ENCODE measurements around the gene WSCD2. TPM values are rescaled to one million over a fixed set of nuclear protein-coding genes. Genes with fewer than 3 reads are reported as not detected.

Gene WSCD2
- polyA plus RNA-seq, 3 donors: not detected

DNA sequence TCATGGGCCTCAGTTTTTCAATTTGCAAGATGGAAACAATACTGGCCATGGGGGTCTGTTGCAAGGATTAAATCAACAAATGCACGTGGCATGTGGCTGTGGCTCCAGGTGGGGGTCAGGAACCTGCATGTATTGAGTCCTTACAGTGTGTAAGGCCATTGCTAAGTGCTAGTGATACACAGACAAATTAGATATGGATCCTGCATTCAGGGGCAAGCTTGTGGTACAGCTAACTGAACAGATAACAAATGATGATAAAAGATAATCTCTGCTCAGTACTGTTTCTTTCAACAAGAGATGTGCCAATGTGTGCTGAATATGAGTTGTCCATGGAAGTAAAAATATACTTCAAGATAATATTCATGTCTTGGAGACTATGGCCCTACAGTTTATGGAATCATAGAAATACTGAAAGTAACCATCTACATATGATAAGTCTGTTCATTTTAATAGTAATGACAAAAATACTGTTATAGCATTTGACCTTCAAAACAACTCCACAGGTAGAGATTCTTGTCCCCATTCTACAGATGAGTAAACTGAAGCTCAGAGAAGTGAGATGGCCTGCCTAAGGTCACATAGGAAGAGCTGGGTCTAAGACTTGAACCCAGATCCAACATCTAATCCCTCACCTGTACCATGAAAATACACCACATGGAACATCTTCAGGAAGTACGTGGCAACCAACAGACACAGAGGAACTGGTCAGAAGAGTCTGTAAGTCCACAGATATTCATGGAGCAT, 7.2 kb upstream of the WSCD2 start:
- no peak overlapping the region for H3K27ac Mint-ChIP-seq
- no peak overlapping the region for H3K9ac ChIP-seq (ENCODE audit: insufficient read depth, low read length, poor library complexity, severe bottlenecking)
- H3K27me3 Mint-ChIP-seq (ENCODE audit: low read depth in 3 of 3): peaks cover 9 to 28% (median 12%) of the 10 kb centered on the region in 3 donors

GRCh38 chr12:108122644-108123043, 6.4 kb upstream of the WSCD2 start:
- Histone ChIP-seq H4K20me1 (ENCODE audit: insufficient read depth, low read length) (no peaks in the 10 kb centered on the region), H3K27ac (ENCODE audit: low read depth in 1 of 2, low read length in 2 of 2) (no peak overlapping the region), H3K79me2 (ENCODE audit: insufficient read depth, low read length) (no peaks in the 10 kb centered on the region), H3K4me1 (ENCODE audit: control insufficient read depth in 1 of 2, insufficient read depth in 2 of 2, low read length in 2 of 2) (no peaks in the 10 kb centered on the region), H2AFZ (ENCODE audit: insufficient read depth, low read depth, low read length, poor library complexity, severe bottlenecking) (no peak overlapping the region), H3K27me3 (ENCODE audit: control insufficient read depth in 2 of 2, insufficient read depth in 2 of 2, low read length in 2 of 2) (peaks cover 9 to 16% of the 10 kb centered on the region in 2 donors), H3K9me3 (replicated peaks in 1 of 2; ENCODE audit: control insufficient read depth in 1 of 2, insufficient read depth in 1 of 2, low read length in 2 of 2) (no peaks in the 10 kb centered on the region), H3K9ac (ENCODE audit: insufficient read depth, low read length, poor library complexity, severe bottlenecking) (no peak overlapping the region), H3K4me2 (replicated peaks; ENCODE audit: extremely low read depth, low read length, poor library complexity, severe bottlenecking) (no peak overlapping the region), H3K36me3 (replicated peaks in 1 of 2; ENCODE audit: control insufficient read depth in 1 of 2, insufficient read depth in 2 of 2, low read length in 2 of 2) (no peaks in the 10 kb centered on the region), H3K4me3 (replicated peaks in 1 of 3; ENCODE audit: low read depth in 2 of 3, low read length in 3 of 3) (no peak overlapping the region)
- TF ChIP-seq, protein P1, sequence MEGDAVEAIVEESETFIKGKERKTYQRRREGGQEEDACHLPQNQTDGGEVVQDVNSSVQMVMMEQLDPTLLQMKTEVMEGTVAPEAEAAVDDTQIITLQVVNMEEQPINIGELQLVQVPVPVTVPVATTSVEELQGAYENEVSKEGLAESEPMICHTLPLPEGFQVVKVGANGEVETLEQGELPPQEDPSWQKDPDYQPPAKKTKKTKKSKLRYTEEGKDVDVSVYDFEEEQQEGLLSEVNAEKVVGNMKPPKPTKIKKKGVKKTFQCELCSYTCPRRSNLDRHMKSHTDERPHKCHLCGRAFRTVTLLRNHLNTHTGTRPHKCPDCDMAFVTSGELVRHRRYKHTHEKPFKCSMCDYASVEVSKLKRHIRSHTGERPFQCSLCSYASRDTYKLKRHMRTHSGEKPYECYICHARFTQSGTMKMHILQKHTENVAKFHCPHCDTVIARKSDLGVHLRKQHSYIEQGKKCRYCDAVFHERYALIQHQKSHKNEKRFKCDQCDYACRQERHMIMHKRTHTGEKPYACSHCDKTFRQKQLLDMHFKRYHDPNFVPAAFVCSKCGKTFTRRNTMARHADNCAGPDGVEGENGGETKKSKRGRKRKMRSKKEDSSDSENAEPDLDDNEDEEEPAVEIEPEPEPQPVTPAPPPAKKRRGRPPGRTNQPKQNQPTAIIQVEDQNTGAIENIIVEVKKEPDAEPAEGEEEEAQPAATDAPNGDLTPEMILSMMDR (IDR thresholded peaks at IDR 0.05): no peak
- H3K4me1 Mint-ChIP-seq: peaks cover 2% of the 10 kb centered on the region
- peak overlapping the region in 1 of 7 donors; percentile 37 for H3K27ac Mint-ChIP-seq
- no peak for DNase-seq
- WGBS (ENCODE audit: insufficient coverage): 100% methylated on average over 1 of the region's 2 CpGs
- H3K9me3 Mint-ChIP-seq: peaks cover 0 to 9% (median 4%) of the 10 kb centered on the region in 7 donors
- intact Hi-C loops (cut with micrococcal nuclease): no loop called here
- peak overlapping the region in 1 of 2 donors; percentile 56 for H3K4me3 Mint-ChIP-seq
- H3K27me3 Mint-ChIP-seq (ENCODE audit: low read depth in 3 of 3): peaks cover 17 to 31% (median 19%) of the 10 kb centered on the region in 3 donors
- no peaks in the 10 kb centered on the region for H3K36me3 Mint-ChIP-seq

More for the DNA sequence above, 7.2 kb upstream of the WSCD2 start:
- peaks cover 2% of the 10 kb centered on the region for H3K4me1 Mint-ChIP-seq
- H3K9me3 Mint-ChIP-seq: peaks cover 0 to 9% (median 4%) of the 10 kb centered on the region in 7 donors
- no peak for DNase-seq
- Histone ChIP-seq H3K4me2 (replicated peaks; ENCODE audit: extremely low read depth, low read length, poor library complexity, severe bottlenecking) (no peak overlapping the region), H3K9me3 (replicated peaks in 1 of 2; ENCODE audit: control insufficient read depth in 1 of 2, insufficient read depth in 1 of 2, low read length in 2 of 2) (no peaks in the 10 kb centered on the region), H4K20me1 (ENCODE audit: insufficient read depth, low read length) (no peaks in the 10 kb centered on the region), H3K4me1 (ENCODE audit: control insufficient read depth in 1 of 2, insufficient read depth in 2 of 2, low read length in 2 of 2) (no peaks in the 10 kb centered on the region), H3K27me3 (ENCODE audit: control insufficient read depth in 2 of 2, insufficient read depth in 2 of 2, low read length in 2 of 2) (peaks cover 1 to 9% of the 10 kb centered on the region in 2 donors), H2AFZ (ENCODE audit: insufficient read depth, low read depth, low read length, poor library complexity, severe bottlenecking) (no peak overlapping the region), H3K27ac (ENCODE audit: low read depth in 1 of 2, low read length in 2 of 2) (no peak overlapping the region), H3K4me3 (replicated peaks in 1 of 3; ENCODE audit: low read depth in 2 of 3, low read length in 3 of 3) (no peak overlapping the region), H3K79me2 (ENCODE audit: insufficient read depth, low read length) (no peaks in the 10 kb centered on the region), H3K36me3 (replicated peaks in 1 of 2; ENCODE audit: control insufficient read depth in 1 of 2, insufficient read depth in 2 of 2, low read length in 2 of 2) (no peaks in the 10 kb centered on the region)
- WGBS (ENCODE audit: insufficient coverage): no CpG with 5 or more reads among the region's 2 CpGs
- TF ChIP-seq, protein P1 (IDR thresholded peaks at IDR 0.05): no peak
- intact Hi-C loops (cut with micrococcal nuclease): no loop called here
- no peak overlapping the region for H3K4me3 Mint-ChIP-seq
- H3K36me3 Mint-ChIP-seq: no peaks in the 10 kb centered on the region
